ENCODE results near the gene IRF2BP1.

IRF2BP1 gene

GRCh38 chr19:45885556-45886426 lies at the start of gene IRF2BP1:
TSS of gene IRF2BP1 (minus strand) at chr19:45886141. CDS start at chr19:45885774, 367 bp downstream.
- peak; percentile 94 for DNase-seq (ENCODE audit: low spot score)

- no peak for DNase-seq (ENCODE audit: low spot score)
Observed at GRCh38 chr19:45935267-45935666, 49.3 kb upstream of the IRF2BP1 start.

- DNase-seq (ENCODE audit: low spot score), result no peak
Observed at GRCh38 chr19:45934551-45935230, 48.8 kb upstream of the IRF2BP1 start.

GRCh38 chr19:45933759-45934158 lies 47.8 kb upstream of the IRF2BP1 start:
- no peak for DNase-seq (ENCODE audit: low spot score)

- DNase-seq (ENCODE audit: low spot score), result no peak
Observed at GRCh38 chr19:45931055-45931454, 45.1 kb upstream of the IRF2BP1 start.

- no peak for DNase-seq (ENCODE audit: low spot score)
Observed at GRCh38 chr19:45929247-45929646, 43.3 kb upstream of the IRF2BP1 start.

GRCh38 chr19:45927565-45928261 lies 41.8 kb upstream of the IRF2BP1 start:
- DNase-seq (ENCODE audit: low spot score), result peak; percentile 95

GRCh38 chr19:45924891-45925447 lies 39.0 kb upstream of the IRF2BP1 start:
- DNase-seq (ENCODE audit: low spot score), result no peak

GRCh38 chr19:45922281-45922680 lies 36.3 kb upstream of the IRF2BP1 start:
- DNase-seq (ENCODE audit: low spot score), result no peak

GRCh38 chr19:45920458-45920857 lies 34.5 kb upstream of the IRF2BP1 start:
- DNase-seq (ENCODE audit: low spot score), result no peak

- DNase-seq (ENCODE audit: low spot score), result no peak
Observed at GRCh38 chr19:45919678-45920077, 33.7 kb upstream of the IRF2BP1 start.

GRCh38 chr19:45918721-45919120 lies 32.8 kb upstream of the IRF2BP1 start:
- no peak for DNase-seq (ENCODE audit: low spot score)

GRCh38 chr19:45917421-45918091 lies 31.6 kb upstream of the IRF2BP1 start:
- no peak for DNase-seq (ENCODE audit: low spot score)

- DNase-seq (ENCODE audit: low spot score), result peak; percentile 81
Observed at GRCh38 chr19:45913874-45914830, 28.2 kb upstream of the IRF2BP1 start, which contains the start of gene NANOS2. TSS of gene NANOS2 (minus strand) at chr19:45914778. CDS start at chr19:45914693, 85 bp downstream.

GRCh38 chr19:45911291-45911690 lies 25.4 kb upstream of the IRF2BP1 start:
- no peak for DNase-seq (ENCODE audit: low spot score)

- DNase-seq (ENCODE audit: low spot score), result no peak
Observed at GRCh38 chr19:45908956-45909355, 23.0 kb upstream of the IRF2BP1 start.

- DNase-seq (ENCODE audit: low spot score), result no peak
Observed at GRCh38 chr19:45906221-45906620, 20.3 kb upstream of the IRF2BP1 start.

GRCh38 chr19:45905011-45905410 lies 19.1 kb upstream of the IRF2BP1 start:
- no peak for DNase-seq (ENCODE audit: low spot score)

- peak; percentile 100 for DNase-seq (ENCODE audit: low spot score)
Observed at GRCh38 chr19:45902651-45903625, 17.0 kb upstream of the IRF2BP1 start.
